Measurements from ENCODE around the gene TMEM150C.
"Not testable (repeated sequence)": the region's sequence is repeated elsewhere in the genome, so short reads cannot be mapped to it uniquely, and the experiment has no call there.

TMEM150C gene

GRCh38 chr4:82569076-82569475 lies 7.3 kb upstream of the TMEM150C start:
- no peak for DNase-seq (ENCODE audit: low spot score)

GRCh38 chr4:82567444-82567843 lies 5.7 kb upstream of the TMEM150C start:
- DNase-seq (ENCODE audit: low spot score), result no peak

- no peak for DNase-seq (ENCODE audit: low spot score)
These were observed 721 bp upstream of the TMEM150C start for GRCh38 chr4:82562564-82562854.

- peak; percentile 8 for DNase-seq (ENCODE audit: low spot score)
These were observed 669 bp downstream of the TMEM150C start for GRCh38 chr4:82560853-82561785.

- no peak for DNase-seq (ENCODE audit: low spot score)
These were observed 2.1 kb downstream of the TMEM150C start for GRCh38 chr4:82559735-82560120.

- not testable (repeated sequence) for DNase-seq (ENCODE audit: low spot score)
These were observed 2.6 kb downstream of the TMEM150C start for GRCh38 chr4:82559090-82559734.

GRCh38 chr4:82555276-82555675 lies 6.5 kb downstream of the TMEM150C start:
- no peak for DNase-seq (ENCODE audit: low spot score)

GRCh38 chr4:82553020-82553419 lies 8.8 kb downstream of the TMEM150C start:
- DNase-seq (ENCODE audit: low spot score), result no peak

GRCh38 chr4:82551734-82552133 lies 10.1 kb downstream of the TMEM150C start:
- DNase-seq (ENCODE audit: low spot score), result no peak

GRCh38 chr4:82547850-82548249 lies 13.9 kb downstream of the TMEM150C start:
- DNase-seq (ENCODE audit: low spot score), result not testable (repeated sequence)

GRCh38 chr4:82543131-82543530 lies 18.7 kb downstream of the TMEM150C start:
- no peak for DNase-seq (ENCODE audit: low spot score)

- no peak for DNase-seq (ENCODE audit: low spot score)
These were observed 19.1 kb downstream of the TMEM150C start for GRCh38 chr4:82542642-82543041.

GRCh38 chr4:82529322-82529721 lies 32.5 kb downstream of the TMEM150C start:
- no peak for DNase-seq (ENCODE audit: low spot score)

GRCh38 chr4:82528868-82529267 lies 32.9 kb downstream of the TMEM150C start:
- no peak for DNase-seq (ENCODE audit: low spot score)

- DNase-seq (ENCODE audit: low spot score), result no peak
These were observed 33.7 kb downstream of the TMEM150C start for GRCh38 chr4:82528074-82528473.

- no peak for DNase-seq (ENCODE audit: low spot score)
These were observed 36.4 kb downstream of the TMEM150C start for GRCh38 chr4:82525307-82525911.

GRCh38 chr4:82524570-82525152 lies 37.1 kb downstream of the TMEM150C start:
- DNase-seq (ENCODE audit: low spot score), result no peak

- DNase-seq (ENCODE audit: low spot score), result no peak
These were observed 38.6 kb downstream of the TMEM150C start for GRCh38 chr4:82523179-82523578.

- no peak for DNase-seq (ENCODE audit: low spot score)
These were observed 39.3 kb downstream of the TMEM150C start for GRCh38 chr4:82522472-82522871.

- DNase-seq (ENCODE audit: low spot score), result no peak
These were observed 40.5 kb downstream of the TMEM150C start for GRCh38 chr4:82521283-82521682.

- no peak for DNase-seq (ENCODE audit: low spot score)
These were observed 42.0 kb downstream of the TMEM150C start for GRCh38 chr4:82519776-82520175.

GRCh38 chr4:82519072-82519471 lies 42.7 kb downstream of the TMEM150C start:
- no peak for DNase-seq (ENCODE audit: low spot score)

GRCh38 chr4:82517043-82517442 lies 44.7 kb downstream of the TMEM150C start:
- DNase-seq (ENCODE audit: low spot score), result no peak

Data from germinal center (tissue), 1 donor.